ENCODE results near the gene WNT16.

WNT16 gene

GRCh38 chr7:121373177-121373576, 44.4 kb downstream of the WNT16 start:
- POLR2A ChIA-PET = no interaction called here
- CTCF ChIA-PET = interaction anchor here (0.6 kb wide), 1 partner anchor 14 kb away, joined by 4 read pairs; no protein-coding TSS in a partner anchor
- TF ChIP-seq TARDBP (IDR thresholded peaks at IDR 0.05) (no peak), ARNT (IDR thresholded peaks at IDR 0.05) (no peak), NFRKB (IDR thresholded peaks at IDR 0.05) (no peak), LEF1 (IDR thresholded peaks at IDR 0.05; ENCODE audit: borderline replicate concordance) (no peak), L3MBTL2 (conservative IDR thresholded peaks at IDR 0.05) (no peak), HDGF (IDR thresholded peaks at IDR 0.05; ENCODE audit: borderline replicate concordance) (no peak), FOXK2 (IDR thresholded peaks at IDR 0.05) (no peak), ZNF384 (IDR thresholded peaks at IDR 0.05) (no peak), PKNOX1 (IDR thresholded peaks at IDR 0.05) (no peak), CTBP1 (IDR thresholded peaks at IDR 0.05; ENCODE audit: borderline replicate concordance) (no peak), SUZ12 (IDR thresholded peaks at IDR 0.05) (no peak), FOXA1 (IDR thresholded peaks at IDR 0.05) (no peak)
- no peak for DNase-seq (ENCODE audit: extremely low spot score)

DNA sequence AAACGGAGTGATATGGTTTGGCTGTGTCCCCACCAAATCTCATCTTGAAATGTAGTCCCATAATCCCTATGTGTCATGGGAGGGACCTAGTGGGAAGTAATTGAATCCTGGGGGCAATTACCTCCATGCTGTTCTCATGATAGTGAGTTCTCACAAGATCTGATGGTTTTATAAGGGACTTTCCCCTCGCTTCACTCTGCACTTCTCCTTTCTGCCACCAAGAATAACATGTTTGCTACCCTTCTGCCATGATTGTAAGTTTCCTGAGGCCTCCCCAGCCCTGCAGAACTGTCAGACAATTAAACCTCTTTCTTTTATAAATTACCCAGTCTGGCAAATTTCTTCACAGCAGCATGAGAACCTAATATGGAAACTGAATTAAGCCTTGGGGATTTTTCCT, 48.2 kb downstream of the WNT16 start:
- POLR2A ChIA-PET = no interaction called here
- CTCF ChIA-PET = no interaction called here
- TF ChIP-seq NFRKB (IDR thresholded peaks at IDR 0.05) (no peak), ELF4 (IDR thresholded peaks at IDR 0.05) (no peak), ZNF384 (IDR thresholded peaks at IDR 0.05) (no peak), PKNOX1 (IDR thresholded peaks at IDR 0.05) (no peak), LEF1 (IDR thresholded peaks at IDR 0.05; ENCODE audit: borderline replicate concordance) (no peak), CTBP1 (IDR thresholded peaks at IDR 0.05; ENCODE audit: borderline replicate concordance) (no peak)
- no peak for DNase-seq (ENCODE audit: extremely low spot score)

- ChIA-PET POLR2A (interaction anchor here (1.1 kb wide), 1 partner anchor 16 kb away, joined by 3 read pairs; the partner anchor contains the start of gene FAM3C), CTCF (interaction anchor here (1.4 kb wide), 1 partner anchor 16 kb away, joined by 4 read pairs; the partner anchor contains the start of gene FAM3C)
- DNase-seq (ENCODE audit: extremely low spot score) = no peak
- no peak for TF ChIP-seq ELF4 (IDR thresholded peaks at IDR 0.05)
- no peak for TF ChIP-seq L3MBTL2 (conservative IDR thresholded peaks at IDR 0.05)
- no peak for TF ChIP-seq HDGF (IDR thresholded peaks at IDR 0.05; ENCODE audit: borderline replicate concordance)
These were observed 51.1 kb downstream of the WNT16 start for GRCh38 chr7:121379930-121380329.

DNA sequence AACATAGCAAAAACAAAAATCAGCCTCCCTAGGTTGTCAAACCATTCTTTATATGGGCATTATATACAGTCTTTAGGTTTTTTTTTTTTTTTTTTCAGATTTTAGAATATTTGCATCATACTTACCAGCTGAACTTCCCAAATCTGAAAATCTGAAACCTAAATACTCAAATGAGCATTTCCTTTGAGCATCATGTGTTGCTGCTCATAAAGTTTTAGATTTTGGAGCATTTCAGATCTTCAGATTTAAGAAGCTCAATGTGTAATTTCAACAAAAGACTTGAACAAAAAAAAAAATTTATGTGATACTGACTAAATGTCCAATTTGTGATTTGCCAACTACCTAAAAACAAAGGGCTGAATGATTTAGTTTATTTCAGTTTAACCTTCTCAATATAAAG, 53.7 kb downstream of the WNT16 start:
- DNase-seq (ENCODE audit: extremely low spot score) = no peak
- POLR2A ChIA-PET = interaction anchor here (1.6 kb wide), 1 partner anchor 14 kb away, joined by 5 read pairs; the partner anchor contains the start of gene FAM3C
- TF ChIP-seq ELF4 (IDR thresholded peaks at IDR 0.05) (no peak), ARNT (IDR thresholded peaks at IDR 0.05) (no peak), TARDBP (IDR thresholded peaks at IDR 0.05) (no peak), FOXA1 (IDR thresholded peaks at IDR 0.05) (no peak), LEF1 (IDR thresholded peaks at IDR 0.05; ENCODE audit: borderline replicate concordance) (no peak), SP1 (IDR thresholded peaks at IDR 0.05) (no peak), FOXM1 (IDR thresholded peaks at IDR 0.05; ENCODE audit: borderline replicate concordance) (no peak), L3MBTL2 (conservative IDR thresholded peaks at IDR 0.05) (no peak), FOXK2 (IDR thresholded peaks at IDR 0.05) (no peak), BHLHE40 (IDR thresholded peaks at IDR 0.05; ENCODE audit: borderline replicate concordance) (no peak), ZNF384 (IDR thresholded peaks at IDR 0.05) (no peak), PKNOX1 (IDR thresholded peaks at IDR 0.05) (no peak), HDGF (IDR thresholded peaks at IDR 0.05; ENCODE audit: borderline replicate concordance) (no peak), NFRKB (IDR thresholded peaks at IDR 0.05) (no peak), CTBP1 (IDR thresholded peaks at IDR 0.05; ENCODE audit: borderline replicate concordance) (no peak), SUZ12 (IDR thresholded peaks at IDR 0.05) (no peak)
- CTCF ChIA-PET = no interaction called here

DNA sequence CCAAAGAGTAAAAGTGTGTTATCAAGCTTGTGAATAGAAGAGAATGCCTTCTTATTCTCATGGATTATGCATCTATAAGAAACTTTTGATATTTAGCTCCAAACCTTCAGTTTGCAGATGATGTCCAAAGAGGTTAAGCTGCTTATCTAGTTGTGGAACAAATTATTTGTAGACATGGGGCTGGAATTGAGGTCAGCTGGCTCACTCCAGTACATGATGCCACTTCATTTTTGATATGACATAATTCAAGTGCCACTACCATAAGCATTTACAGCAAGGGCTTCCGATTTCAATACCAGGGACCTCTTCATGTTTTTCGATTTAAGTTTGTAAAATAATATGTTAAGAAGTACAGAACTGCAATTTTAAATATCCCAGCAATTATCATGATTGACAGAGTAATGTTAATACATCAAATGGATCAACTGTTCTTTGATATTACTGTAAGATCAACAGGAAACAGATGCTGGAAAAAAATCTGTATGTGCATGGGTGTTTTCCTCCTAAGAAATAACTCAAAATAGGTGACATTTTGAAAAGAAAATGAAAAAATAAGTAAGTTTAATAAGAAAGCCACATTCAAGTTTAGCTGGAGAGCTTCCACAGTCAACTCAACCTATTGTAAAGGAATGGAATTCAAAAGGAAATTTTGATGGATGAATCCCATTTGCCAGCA, 54.6 kb downstream of the WNT16 start:
- DNase-seq (ENCODE audit: extremely low spot score) = no peak
- no peak for TF ChIP-seq TARDBP (IDR thresholded peaks at IDR 0.05)
- no peak for TF ChIP-seq FOXA1 (IDR thresholded peaks at IDR 0.05)
- TF ChIP-seq HDGF (IDR thresholded peaks at IDR 0.05; ENCODE audit: borderline replicate concordance) = no peak
- no peak for TF ChIP-seq FOXM1 (IDR thresholded peaks at IDR 0.05; ENCODE audit: borderline replicate concordance)
- no peak for TF ChIP-seq FOXK2 (IDR thresholded peaks at IDR 0.05)
- TF ChIP-seq NFRKB (IDR thresholded peaks at IDR 0.05) = no peak
- TF ChIP-seq BHLHE40 (IDR thresholded peaks at IDR 0.05; ENCODE audit: borderline replicate concordance) = no peak
- TF ChIP-seq SP1 (IDR thresholded peaks at IDR 0.05) = no peak
- TF ChIP-seq CTBP1 (IDR thresholded peaks at IDR 0.05; ENCODE audit: borderline replicate concordance) = no peak
- no peak for TF ChIP-seq PKNOX1 (IDR thresholded peaks at IDR 0.05)
- TF ChIP-seq L3MBTL2 (conservative IDR thresholded peaks at IDR 0.05) = no peak
- no peak for TF ChIP-seq ZNF384 (IDR thresholded peaks at IDR 0.05)
- TF ChIP-seq ELF4 (IDR thresholded peaks at IDR 0.05) = no peak
- ChIA-PET POLR2A (interaction anchor here (1.6 kb wide), 1 partner anchor 13 kb away, joined by 5 read pairs; the partner anchor contains the start of gene FAM3C), CTCF (interaction anchor here (1.2 kb wide), 1 partner anchor 13 kb away, joined by 3 read pairs; the partner anchor contains the start of gene FAM3C)

Data from HEK293T (cell line).